Endodermal cell (in vitro differentiated cells): ENCODE measurements around the gene MAT2A. TPM values are rescaled to one million over a fixed set of nuclear protein-coding genes. Genes with fewer than 3 reads are reported as not detected.
A peak's percentile ranks its signal among the peaks of the same experiment; 100 is the strongest.

Experiments used
- DNase-seq: peaks from one replicate; pipeline ENCODE4 v3.0.0-alpha.2; 2017
- H3K27ac ChIP-seq: 2 replicates; pipeline ENCODE4 v1.5.1; 2013; ENCODE audit warnings: mild to moderate bottlenecking, low read depth, low read length, moderate library complexity
- H3K27me3 ChIP-seq: 2 replicates; pipeline ENCODE4 v1.6.1; 2013; ENCODE audit warnings: mild to moderate bottlenecking, low read length, moderate library complexity; ENCODE audit not compliant: insufficient read depth, control insufficient read depth, poor library complexity, severe bottlenecking
- H3K36me3 ChIP-seq: 2 replicates; pipeline ENCODE4 v1.7.0; 2013; ENCODE audit warnings: mild to moderate bottlenecking, low read length, moderate library complexity; ENCODE audit not compliant: control insufficient read depth, insufficient read depth
- H3K4me1 ChIP-seq: one replicate; pipeline ENCODE4 v1.7.0; 2013; ENCODE audit warnings: low read length; ENCODE audit not compliant: control insufficient read depth, insufficient read depth
- H3K4me3 ChIP-seq: 2 replicates; pipeline ENCODE4 v1.5.1; 2013; ENCODE audit warnings: mild to moderate bottlenecking, low read length, moderate library complexity
- H3K9ac ChIP-seq: 2 replicates; pipeline ENCODE4 v1.6.1; 2013; ENCODE audit warnings: mild to moderate bottlenecking, low read length, moderate library complexity; ENCODE audit not compliant: poor library complexity, severe bottlenecking; ENCODE audit errors: extremely low read depth
- H3K9me3 ChIP-seq: 2 replicates; pipeline ENCODE4 v1.6.1; 2013; ENCODE audit warnings: mild to moderate bottlenecking, low read length, moderate library complexity; ENCODE audit not compliant: control insufficient read depth
- H3K27ac Mint-ChIP-seq: 2 replicates; pipeline ENCODE4 v1.8.0; 2020; ENCODE audit warnings: mixed read lengths
- H3K27me3 Mint-ChIP-seq: 2 replicates; pipeline ENCODE4 v1.8.0; 2021; ENCODE audit warnings: mild to moderate bottlenecking, mixed read lengths; ENCODE audit not compliant: insufficient read depth
- H3K36me3 Mint-ChIP-seq: 2 replicates; pipeline ENCODE4 v1.8.0; 2020; ENCODE audit warnings: low read depth, mixed read lengths
- H3K4me1 Mint-ChIP-seq: 2 replicates; pipeline ENCODE4 v1.8.0; 2020; ENCODE audit warnings: mixed read lengths
- H3K4me3 Mint-ChIP-seq: 2 replicates; pipeline ENCODE4 v1.8.0; 2020; ENCODE audit warnings: mild to moderate bottlenecking, moderate library complexity, mixed read lengths
- H3K9me3 Mint-ChIP-seq: 2 replicates; pipeline ENCODE4 v1.8.0; 2020; ENCODE audit warnings: mild to moderate bottlenecking, mixed read lengths
- CTCF ChIP-seq: fragments of 200-600 bp; sonication (generic); conservative IDR thresholded peaks from 2 replicates; pipeline ENCODE4 v1.5.0; 2021; ENCODE audit warnings: antibody characterized with exemption, mild to moderate bottlenecking
- WGBS, 2 experiments: methylation state at CpG; one replicate each; pipeline versions ENCODE4 v1.1.5 to v1.1.7; 2013; ENCODE audit warnings: missing lambda C conversion rate in 2 of 2, mixed read lengths in 1 of 2; ENCODE audit not compliant: insufficient coverage in 1 of 2, insufficient read length in 1 of 2; 5-methylcytosine and 5-hydroxymethylcytosine counted together
- total RNA-seq, 2 donors: library from RNA; stranded (reverse); fragmentation: NEBNext Ultra II Directional in 1 of 2; extraction: Animal tissue kit (Norgen Biotek cat#: 25700) in 1 of 2; gene quantifications; 2 replicates in 1 of 2; 3 replicates in 1 of 2; pipeline ENCODE4 v1.2.1, GENCODE V29; 2021

MAT2A gene
- total RNA-seq, 2 donors from 2014 or later, result 171 to 267 TPM

- H3K9me3 ChIP-seq, result no peaks in the 10 kb centered on the region
- Mint-ChIP-seq H3K27me3 (no peaks in the 10 kb centered on the region), H3K27ac (no peak overlapping the region), H3K4me1 (peaks cover 16% of the 10 kb centered on the region), H3K4me3 (no peak overlapping the region), H3K9me3 (no peaks in the 10 kb centered on the region), H3K36me3 (peaks cover 80% of the 10 kb centered on the region)
- 100% methylated on average over 1 of the region's 1 CpG; no CpG with 5 or more reads in 1 of the 2 experiments for WGBS, 2 experiments
- no peaks in the 10 kb centered on the region for H3K27me3 ChIP-seq
- peaks cover 86% of the 10 kb centered on the region for H3K36me3 ChIP-seq
- H3K27ac ChIP-seq, result no peak overlapping the region
- no peak for TF ChIP-seq CTCF
- no peak overlapping the region for H3K9ac ChIP-seq
- peaks cover 3% of the 10 kb centered on the region for H3K4me1 ChIP-seq
- peak; percentile 61 for DNase-seq
- H3K4me3 ChIP-seq, result no peak overlapping the region
Measured at GRCh38 chr2:85547089-85547858, 8.3 kb downstream of the MAT2A start.

GRCh38 chr2:85547859-85548607, 9.1 kb downstream of the MAT2A start:
- no peaks in the 10 kb centered on the region for H3K4me1 ChIP-seq
- H3K4me1 Mint-ChIP-seq, result peaks cover 10% of the 10 kb centered on the region
- no peak for DNase-seq
- H3K36me3 Mint-ChIP-seq, result peaks cover 79% of the 10 kb centered on the region
- peaks cover 85% of the 10 kb centered on the region for H3K36me3 ChIP-seq
- no peak for TF ChIP-seq CTCF
- no peak overlapping the region for H3K27ac Mint-ChIP-seq
- 90 to 95% methylated on average over 5 to 6 of the region's 6 CpGs for WGBS, 2 experiments
- H3K27me3 ChIP-seq, result no peaks in the 10 kb centered on the region
- no peaks in the 10 kb centered on the region for H3K27me3 Mint-ChIP-seq
- H3K9me3 Mint-ChIP-seq, result no peaks in the 10 kb centered on the region
- H3K4me3 ChIP-seq, result no peak overlapping the region
- H3K4me3 Mint-ChIP-seq, result no peak overlapping the region
- no peaks in the 10 kb centered on the region for H3K9me3 ChIP-seq
- no peak overlapping the region for H3K27ac ChIP-seq
- H3K9ac ChIP-seq, result no peak overlapping the region

- no peak for TF ChIP-seq CTCF
- Mint-ChIP-seq H3K27ac (no peak overlapping the region), H3K36me3 (peaks cover 77% of the 10 kb centered on the region), H3K9me3 (no peaks in the 10 kb centered on the region), H3K27me3 (no peaks in the 10 kb centered on the region), H3K4me3 (no peak overlapping the region), H3K4me1 (peaks cover 6% of the 10 kb centered on the region)
- Histone ChIP-seq H3K27ac (no peak overlapping the region), H3K9ac (no peak overlapping the region), H3K9me3 (no peaks in the 10 kb centered on the region), H3K4me1 (no peaks in the 10 kb centered on the region), H3K27me3 (no peaks in the 10 kb centered on the region), H3K4me3 (no peak overlapping the region), H3K36me3 (peaks cover 83% of the 10 kb centered on the region)
- DNase-seq, result no peak
- WGBS, 2 experiments, result 95 to 96% methylated on average over 2 of the region's 2 CpGs
Measured at GRCh38 chr2:85548608-85548900, 9.6 kb downstream of the MAT2A start.
